Ovary (tissue), 9 donors: Measurements from ENCODE around the gene TARS3. TPM values are rescaled to one million over a fixed set of nuclear protein-coding genes. Genes with fewer than 3 reads are reported as not detected.

Experiments used
- DNase-seq, 5 donors: peaks; one replicate each; pipeline ENCODE4 v3.0.0-alpha.2; 2019 to 2020
- H3K27ac ChIP-seq, 2 donors: fragments of 200-600 bp; one replicate each; pipeline versions ENCODE4 v1.5.1 to v1.8.0; 2019 to 2022
- H3K27me3 ChIP-seq: fragments of 200-600 bp; one replicate; pipeline ENCODE4 v1.8.0; 2022
- H3K36me3 ChIP-seq: fragments of 200-600 bp; sonication (generic); one replicate; pipeline ENCODE4 v1.5.1; 2019
- H3K4me1 ChIP-seq: one replicate; pipeline ENCODE4 v1.8.1; 2013; ENCODE audit warnings: mild to moderate bottlenecking, moderate library complexity; ENCODE audit not compliant: insufficient read depth
- H3K4me3 ChIP-seq: fragments of 200-600 bp; sonication (generic); one replicate; pipeline ENCODE4 v1.5.1; 2017
- H3K9me3 ChIP-seq, 2 donors: fragments of 200-600 bp in 1 of 2; sonication (generic) in 1 of 2; one replicate each; pipeline versions ENCODE4 v1.5.1 to v1.8.1; 2013 to 2019; ENCODE audit warnings: mild to moderate bottlenecking in 1 of 2, moderate library complexity in 1 of 2
- CTCF ChIP-seq, 3 donors: fragments of 450-650 bp in 2 of 3; fragments of 200-600 bp in 1 of 3; IDR thresholded peaks; one replicate each; pipeline versions ENCODE4 v1.5.1 to v1.8.0; 2016 to 2022; ENCODE audit warnings: antibody characterized with exemption in 3 of 3, mild to moderate bottlenecking in 1 of 3
- EP300 ChIP-seq: sonication (generic); formaldehyde crosslinking; IDR thresholded peaks from one replicate; pipeline ENCODE4 v1.6.1; 2017; ENCODE audit warnings: antibody characterized with exemption
- POLR2A ChIP-seq: fragments of 450-650 bp; IDR thresholded peaks from one replicate; pipeline ENCODE4 v1.6.1; 2017; ENCODE audit warnings: antibody characterized with exemption, mild to moderate bottlenecking, moderate library complexity
- WGBS, 3 donors: extraction: QIAGEN DNeasy Blood & Tissue Kit in 1 of 3; methylation state at CpG; one replicate each; pipeline versions ENCODE4 v1.1.5 to v1.1.7; 2013 to 2017; 5-methylcytosine and 5-hydroxymethylcytosine counted together
- intact Hi-C, 4 donors: fragments of 100-400 bp; cut with DNase I; formaldehyde crosslinking; loops; one replicate each; pipeline versions ENCODE4 v1.11.0 to v1.15.1; 2022 to 2023
- polyA plus RNA-seq, 2 donors: library from polyadenylated mRNA; stranded (reverse); fragments of 200-250 nt in 1 of 2; fragments of 350-450 nt in 1 of 2; fragmentation: Illumina TruSeq in 1 of 2; extraction: RNeasy Lipid Tissue Mini Kit (QIAGEN cat#74804) in 1 of 2; gene quantifications; one replicate each; pipeline ENCODE4 v1.2.3, GENCODE V29; 2013 to 2014
- total RNA-seq, 7 donors: library from RNA; depleted of rRNA in 2 of 7; stranded (reverse); fragments of >200 nt in 2 of 7; fragmentation: NEBNext Ultra II Directional in 3 of 7; extraction: Animal tissue kit (Norgen Biotek cat#: 25700) in 3 of 7; gene quantifications; one replicate each; pipeline versions ENCODE4 v1.1.0 to v1.2.4, GENCODE V29; 2016 to 2023
- donor health status: DM: no; HTN: no; CAD: no; lungs with moderate emphysema.
- donor health status: DM: no; HTN: no; CAD: no.
- donor health status: Bipolar disorder and iron deficiency.
- donor health status: DM: yes; HTN: yes; CAD: no.
- donor health status: DM: no; HTN: no; CAD: no.
- donor health status: DM: yes; HTN: yes; CAD: no.

The TARS3 gene
- total and polyA plus RNA-seq, 9 donors, result 10.1 to 23.5 (median 15.3) TPM

- 88 to 95% (median 88%) methylated on average over 5 of the region's 5 CpGs for WGBS, 3 donors
- no peaks in the 10 kb centered on the region for H3K9me3 ChIP-seq
- H3K27me3 ChIP-seq, result no peaks in the 10 kb centered on the region
- H3K4me3 ChIP-seq, result no peak overlapping the region
- H3K4me1 ChIP-seq, result no peaks in the 10 kb centered on the region
- TF ChIP-seq POLR2A (no peak), CTCF (IDR thresholded peaks at IDR 0.05) (no peak), EP300 (no peak)
- H3K27ac ChIP-seq, result no peak overlapping the region
- no peaks in the 10 kb centered on the region for H3K36me3 ChIP-seq
- intact Hi-C loops, result no loop called here
- DNase-seq, result no peak
Observed at GRCh38 chr15:101709466-101709865, 14.8 kb downstream of the TARS3 start.

GRCh38 chr15:101707983-101708382, 16.3 kb downstream of the TARS3 start:
- TF ChIP-seq POLR2A, result no peak
- Histone ChIP-seq H3K4me3 (no peak overlapping the region), H3K27ac (no peak overlapping the region), H3K27me3 (no peaks in the 10 kb centered on the region), H3K4me1 (no peaks in the 10 kb centered on the region), H3K9me3 (no peaks in the 10 kb centered on the region), H3K36me3 (no peaks in the 10 kb centered on the region)
- DNase-seq, result no peak
- 89 to 95% (median 91%) methylated on average over 4 of the region's 4 CpGs for WGBS, 3 donors
- intact Hi-C loops, result no loop called here

- TF ChIP-seq CTCF (IDR thresholded peaks at IDR 0.05) (no peak), POLR2A (no peak), EP300 (no peak)
- WGBS, 3 donors, result 72 to 79% (median 77%) methylated on average over 4 of the region's 4 CpGs
- Histone ChIP-seq H3K36me3 (no peaks in the 10 kb centered on the region), H3K4me1 (no peaks in the 10 kb centered on the region), H3K27me3 (no peaks in the 10 kb centered on the region), H3K9me3 (no peaks in the 10 kb centered on the region), H3K27ac (no peak overlapping the region), H3K4me3 (no peak overlapping the region)
- intact Hi-C loops, result no loop called here
- no peak for DNase-seq
Observed at GRCh38 chr15:101702077-101702476, 22.2 kb downstream of the TARS3 start.

GRCh38 chr15:101698314-101698713, 26.0 kb downstream of the TARS3 start:
- H3K36me3 ChIP-seq, result no peaks in the 10 kb centered on the region
- WGBS, 3 donors, result 88 to 91% (median 89%) methylated on average over 2 of the region's 2 CpGs

GRCh38 chr15:101697488-101697887, 26.8 kb downstream of the TARS3 start:
- DNase-seq, result no peak
- Histone ChIP-seq H3K27ac (no peak overlapping the region), H3K4me1 (no peaks in the 10 kb centered on the region), H3K9me3 (no peaks in the 10 kb centered on the region), H3K4me3 (no peak overlapping the region), H3K27me3 (no peaks in the 10 kb centered on the region), H3K36me3 (no peaks in the 10 kb centered on the region)
- WGBS, 3 donors, result 91 to 94% (median 92%) methylated on average over 7 of the region's 7 CpGs
- no peak for TF ChIP-seq EP300
- TF ChIP-seq CTCF (IDR thresholded peaks at IDR 0.05), result no peak
- TF ChIP-seq POLR2A, result no peak
- intact Hi-C loops, result no loop called here

More at GRCh38 chr15:101698314-101698713, 26.0 kb downstream of the TARS3 start:
- Histone ChIP-seq H3K27me3 (no peaks in the 10 kb centered on the region), H3K4me1 (no peaks in the 10 kb centered on the region), H3K9me3 (no peaks in the 10 kb centered on the region), H3K4me3 (no peak overlapping the region), H3K27ac (no peak overlapping the region)
- intact Hi-C loops, result no loop called here
- DNase-seq, result no peak
- TF ChIP-seq EP300 (no peak), CTCF (IDR thresholded peaks at IDR 0.05) (no peak), POLR2A (no peak)
